ENCODE data around the gene VPS4A. TPM values are rescaled to one million over a fixed set of nuclear protein-coding genes. Genes with fewer than 3 reads are reported as not detected.

Gene VPS4A
- total and polyA plus RNA-seq, 10 of the 15 experiments (the other 5 are each of a cell fraction or from before 2014, with no cell fraction given): 5.2 to 36.3 (median 21.4) TPM

DNA sequence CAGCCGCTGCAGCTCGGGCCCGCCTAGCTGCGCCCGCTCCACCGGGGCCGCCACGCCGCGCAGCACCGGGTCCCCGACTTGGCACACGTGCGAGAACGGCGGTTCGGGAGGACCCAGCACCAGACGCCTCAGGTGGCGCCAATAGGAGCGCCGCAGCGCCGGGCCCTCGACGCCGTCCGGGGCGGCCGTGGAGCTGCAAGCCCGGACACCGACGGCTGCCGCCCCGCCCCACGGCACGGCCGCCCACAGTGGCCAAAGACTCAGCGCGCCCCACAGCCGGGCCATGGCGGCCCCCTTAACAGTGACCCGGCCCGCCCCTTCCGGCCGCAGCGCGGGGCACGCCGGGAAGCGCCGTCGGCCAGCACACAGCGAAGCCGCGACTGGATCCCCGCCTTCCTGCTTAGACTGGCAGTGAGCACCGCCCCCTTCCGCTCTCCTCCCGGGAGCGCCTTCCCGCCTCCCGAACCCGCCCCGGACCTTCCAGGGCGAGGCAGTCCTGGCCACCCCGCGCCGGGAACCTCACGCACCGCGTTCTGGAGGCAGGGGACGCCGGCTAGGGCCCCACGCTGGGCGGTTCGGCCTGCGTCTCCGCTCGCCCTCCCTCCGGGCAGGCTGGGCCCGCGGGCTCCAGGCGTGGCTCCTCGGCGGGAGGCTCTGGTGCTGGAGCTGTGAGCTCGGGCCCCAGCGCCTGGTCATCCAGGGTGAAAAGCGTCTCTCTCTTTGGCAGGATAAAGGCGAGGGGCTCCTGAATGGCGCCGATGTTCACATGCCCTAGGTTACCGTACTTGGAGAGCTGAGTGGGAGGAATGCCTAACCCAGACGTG lies 19.3 kb downstream of the VPS4A start, which contains the start of gene PDF (continued):
- TF ChIP-seq POU2F2 (IDR thresholded peaks at IDR 0.05; ENCODE audit: borderline replicate concordance, low read depth, low read length) (no peak; the same call in 2 of the 3 replicates), PAX8 (IDR thresholded peaks at IDR 0.05) (no peak), SUPT20H (IDR thresholded peaks at IDR 0.05; ENCODE audit: borderline replicate concordance, control insufficient read depth, low read depth, low read length) (no peak), RUNX3 (IDR thresholded peaks at IDR 0.05; ENCODE audit: low read length) (peak; percentile 36; the same call in 1 of the 2 replicates), ZNF207 (IDR thresholded peaks at IDR 0.05; ENCODE audit: borderline replicate concordance) (peak; percentile 49; the same call in 1 of the 2 replicates), RFX5 (IDR thresholded peaks at IDR 0.05; ENCODE audit: low read depth, low read length) (no peak), POLR2A (IDR thresholded peaks at IDR 0.05; ENCODE audit: low read depth, low read length) (peak; percentile 89), ZNF274 (IDR thresholded peaks at IDR 0.05; ENCODE audit: insufficient read depth, insufficient read length) (no peak), TCF12 (IDR thresholded peaks at IDR 0.05; ENCODE audit: low read depth, low read length) (no peak), KDM1A (IDR thresholded peaks at IDR 0.05; ENCODE audit: borderline replicate concordance) (no peak), RBBP5 (conservative IDR thresholded peaks at IDR 0.05) (no peak), HDAC2 (IDR thresholded peaks at IDR 0.05) (no peak), NR2C1 (IDR thresholded peaks at IDR 0.05) (peak; percentile 74), TBL1XR1 (IDR thresholded peaks at IDR 0.05; ENCODE audit: low read depth, low read length) (no peak), RB1 (IDR thresholded peaks at IDR 0.05; ENCODE audit: borderline replicate concordance) (peak; percentile 93), FOXM1 (IDR thresholded peaks at IDR 0.05; ENCODE audit: low read depth, low read length) (no peak), SMAD5 (IDR thresholded peaks at IDR 0.05; ENCODE audit: low read depth) (peak; percentile 80), MEF2B (IDR thresholded peaks at IDR 0.05; ENCODE audit: partially characterized antibody, poor library complexity, severe bottlenecking) (no peak), GABPA (IDR thresholded peaks at IDR 0.05; ENCODE audit: low read depth) (peak; percentile 78), RAD51 (IDR thresholded peaks at IDR 0.05) (no peak), GATAD2B (conservative IDR thresholded peaks at IDR 0.05; ENCODE audit: low read depth) (peak; percentile 61; the same call in 1 of the 2 replicates)
- TF ChIP-seq, protein P1, sequence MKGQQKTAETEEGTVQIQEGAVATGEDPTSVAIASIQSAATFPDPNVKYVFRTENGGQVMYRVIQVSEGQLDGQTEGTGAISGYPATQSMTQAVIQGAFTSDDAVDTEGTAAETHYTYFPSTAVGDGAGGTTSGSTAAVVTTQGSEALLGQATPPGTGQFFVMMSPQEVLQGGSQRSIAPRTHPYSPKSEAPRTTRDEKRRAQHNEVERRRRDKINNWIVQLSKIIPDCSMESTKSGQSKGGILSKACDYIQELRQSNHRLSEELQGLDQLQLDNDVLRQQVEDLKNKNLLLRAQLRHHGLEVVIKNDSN (IDR thresholded peaks at IDR 0.05; ENCODE audit: borderline replicate concordance, extremely low read length, insufficient read depth, low read depth, low read length): no peak
- TF ChIP-seq, protein P2, sequence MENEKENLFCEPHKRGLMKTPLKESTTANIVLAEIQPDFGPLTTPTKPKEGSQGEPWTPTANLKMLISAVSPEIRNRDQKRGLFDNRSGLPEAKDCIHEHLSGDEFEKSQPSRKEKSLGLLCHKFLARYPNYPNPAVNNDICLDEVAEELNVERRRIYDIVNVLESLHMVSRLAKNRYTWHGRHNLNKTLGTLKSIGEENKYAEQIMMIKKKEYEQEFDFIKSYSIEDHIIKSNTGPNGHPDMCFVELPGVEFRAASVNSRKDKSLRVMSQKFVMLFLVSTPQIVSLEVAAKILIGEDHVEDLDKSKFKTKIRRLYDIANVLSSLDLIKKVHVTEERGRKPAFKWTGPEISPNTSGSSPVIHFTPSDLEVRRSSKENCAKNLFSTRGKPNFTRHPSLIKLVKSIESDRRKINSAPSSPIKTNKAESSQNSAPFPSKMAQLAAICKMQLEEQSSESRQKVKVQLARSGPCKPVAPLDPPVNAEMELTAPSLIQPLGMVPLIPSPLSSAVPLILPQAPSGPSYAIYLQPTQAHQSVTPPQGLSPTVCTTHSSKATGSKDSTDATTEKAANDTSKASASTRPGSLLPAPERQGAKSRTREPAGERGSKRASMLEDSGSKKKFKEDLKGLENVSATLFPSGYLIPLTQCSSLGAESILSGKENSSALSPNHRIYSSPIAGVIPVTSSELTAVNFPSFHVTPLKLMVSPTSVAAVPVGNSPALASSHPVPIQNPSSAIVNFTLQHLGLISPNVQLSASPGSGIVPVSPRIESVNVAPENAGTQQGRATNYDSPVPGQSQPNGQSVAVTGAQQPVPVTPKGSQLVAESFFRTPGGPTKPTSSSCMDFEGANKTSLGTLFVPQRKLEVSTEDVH (IDR thresholded peaks at IDR 0.05; ENCODE audit: low read depth, partially characterized antibody): no peak
- TF ChIP-seq, protein P3, sequence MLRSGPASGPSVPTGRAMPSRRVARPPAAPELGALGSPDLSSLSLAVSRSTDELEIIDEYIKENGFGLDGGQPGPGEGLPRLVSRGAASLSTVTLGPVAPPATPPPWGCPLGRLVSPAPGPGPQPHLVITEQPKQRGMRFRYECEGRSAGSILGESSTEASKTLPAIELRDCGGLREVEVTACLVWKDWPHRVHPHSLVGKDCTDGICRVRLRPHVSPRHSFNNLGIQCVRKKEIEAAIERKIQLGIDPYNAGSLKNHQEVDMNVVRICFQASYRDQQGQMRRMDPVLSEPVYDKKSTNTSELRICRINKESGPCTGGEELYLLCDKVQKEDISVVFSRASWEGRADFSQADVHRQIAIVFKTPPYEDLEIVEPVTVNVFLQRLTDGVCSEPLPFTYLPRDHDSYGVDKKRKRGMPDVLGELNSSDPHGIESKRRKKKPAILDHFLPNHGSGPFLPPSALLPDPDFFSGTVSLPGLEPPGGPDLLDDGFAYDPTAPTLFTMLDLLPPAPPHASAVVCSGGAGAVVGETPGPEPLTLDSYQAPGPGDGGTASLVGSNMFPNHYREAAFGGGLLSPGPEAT (IDR thresholded peaks at IDR 0.05; ENCODE audit: low read depth): peak; percentile 36; the same call in 1 of the 2 replicates
- TF ChIP-seq, protein P4, sequence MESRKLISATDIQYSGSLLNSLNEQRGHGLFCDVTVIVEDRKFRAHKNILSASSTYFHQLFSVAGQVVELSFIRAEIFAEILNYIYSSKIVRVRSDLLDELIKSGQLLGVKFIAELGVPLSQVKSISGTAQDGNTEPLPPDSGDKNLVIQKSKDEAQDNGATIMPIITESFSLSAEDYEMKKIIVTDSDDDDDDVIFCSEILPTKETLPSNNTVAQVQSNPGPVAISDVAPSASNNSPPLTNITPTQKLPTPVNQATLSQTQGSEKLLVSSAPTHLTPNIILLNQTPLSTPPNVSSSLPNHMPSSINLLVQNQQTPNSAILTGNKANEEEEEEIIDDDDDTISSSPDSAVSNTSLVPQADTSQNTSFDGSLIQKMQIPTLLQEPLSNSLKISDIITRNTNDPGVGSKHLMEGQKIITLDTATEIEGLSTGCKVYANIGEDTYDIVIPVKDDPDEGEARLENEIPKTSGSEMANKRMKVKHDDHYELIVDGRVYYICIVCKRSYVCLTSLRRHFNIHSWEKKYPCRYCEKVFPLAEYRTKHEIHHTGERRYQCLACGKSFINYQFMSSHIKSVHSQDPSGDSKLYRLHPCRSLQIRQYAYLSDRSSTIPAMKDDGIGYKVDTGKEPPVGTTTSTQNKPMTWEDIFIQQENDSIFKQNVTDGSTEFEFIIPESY (IDR thresholded peaks at IDR 0.05): no peak; the same call in 1 of the 2 replicates

Measured in GM12878 (cell line).